HG03520 (cell line): ENCODE measurements around the gene ZBTB2.
"Not testable (repeated sequence)": the region's sequence is repeated elsewhere in the genome, so short reads cannot be mapped to it uniquely, and the experiment has no call there.

Experiments
- ATAC-seq: cut with Tn5 transposase; IDR thresholded peaks from one replicate; pipeline ENCODE4 v1.9.1; 2021; ENCODE audit warnings: mild to moderate bottlenecking, moderate library complexity; ENCODE audit not compliant: unreplicated experiment

ZBTB2 gene

DNA sequence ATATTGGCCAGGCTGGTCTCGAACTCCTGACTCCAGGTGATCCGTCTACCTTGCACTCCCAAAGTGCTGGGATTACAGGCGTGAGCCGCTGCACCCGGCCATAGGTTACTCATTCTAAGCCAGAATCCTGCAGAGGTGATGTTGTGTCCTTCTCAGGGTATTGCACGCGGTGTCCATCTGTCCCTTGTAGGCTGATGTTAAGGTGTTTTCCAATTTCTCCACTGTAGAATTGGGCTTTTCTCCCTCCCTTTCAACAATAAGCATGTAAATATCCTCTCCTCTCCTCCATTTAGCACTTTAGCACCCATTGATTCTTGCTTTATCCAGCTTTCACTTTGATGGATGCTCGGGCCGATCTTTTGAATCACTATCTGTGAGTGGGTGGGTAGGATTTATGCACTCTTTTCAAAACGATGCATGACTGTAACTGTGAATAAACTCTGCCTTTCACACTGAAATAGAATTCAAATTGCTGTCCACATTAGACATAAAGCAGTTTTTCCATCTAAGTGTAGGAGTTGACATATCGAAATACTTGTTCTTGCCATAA, 52.6 kb downstream of the ZBTB2 start:
- ATAC-seq = no peak

GRCh38 chr6:151335930-151336329, 55.4 kb downstream of the ZBTB2 start:
- ATAC-seq = no peak

- no peak for ATAC-seq
Observed at GRCh38 chr6:151330130-151330696, 61.1 kb downstream of the ZBTB2 start.

DNA sequence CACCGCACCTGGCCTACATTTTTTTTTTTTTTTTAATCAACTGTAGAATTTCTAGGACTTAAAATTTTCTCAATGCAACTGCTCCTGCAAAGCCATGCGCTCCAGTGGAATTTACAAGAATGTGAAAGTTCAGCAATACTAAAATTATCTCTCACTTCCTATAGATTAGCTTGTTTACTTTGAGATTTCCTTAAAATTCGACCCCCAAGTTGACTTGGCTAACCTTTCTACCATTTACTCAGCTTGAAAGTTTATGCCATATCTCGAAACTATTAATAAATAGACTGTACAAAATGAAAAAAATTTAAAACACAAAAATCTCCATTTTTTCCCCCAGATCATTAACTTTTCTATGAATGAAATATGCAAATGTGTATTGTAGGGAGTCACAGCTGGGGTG, 64.3 kb downstream of the ZBTB2 start:
- no peak for ATAC-seq

DNA sequence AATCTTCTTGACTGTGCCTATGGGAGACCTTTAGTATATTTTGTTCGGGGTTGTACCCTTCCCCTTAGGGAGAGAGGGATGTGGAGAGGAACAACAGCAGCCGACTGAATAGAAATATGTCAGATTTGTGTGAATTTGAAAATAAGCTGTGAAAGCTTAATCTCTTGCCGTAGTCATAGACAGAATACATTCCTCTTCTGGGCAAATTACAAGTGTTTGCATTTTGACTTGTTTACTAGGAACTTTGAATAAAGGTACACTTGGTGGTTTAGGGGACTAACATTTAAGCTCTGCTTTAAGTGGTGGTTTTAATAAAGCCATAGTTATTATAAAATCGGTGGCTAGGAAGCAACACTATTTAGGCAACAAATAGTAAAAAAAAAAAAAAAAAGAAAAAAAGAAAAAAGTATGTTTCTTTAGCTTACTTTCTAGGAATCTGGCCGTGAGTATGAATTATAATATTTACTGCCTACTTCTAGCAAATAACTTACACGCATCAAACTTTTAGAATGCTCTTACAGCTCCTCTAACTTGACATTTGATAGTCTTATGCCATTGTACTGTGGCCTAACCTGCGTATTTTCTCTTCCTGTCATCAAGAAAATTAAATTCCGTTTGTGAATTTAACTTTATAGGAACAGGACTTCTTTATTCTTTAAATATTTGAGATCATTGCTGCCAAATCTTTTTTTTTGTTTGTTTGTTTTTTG, 65.1 kb downstream of the ZBTB2 start:
- no peak for ATAC-seq

DNA sequence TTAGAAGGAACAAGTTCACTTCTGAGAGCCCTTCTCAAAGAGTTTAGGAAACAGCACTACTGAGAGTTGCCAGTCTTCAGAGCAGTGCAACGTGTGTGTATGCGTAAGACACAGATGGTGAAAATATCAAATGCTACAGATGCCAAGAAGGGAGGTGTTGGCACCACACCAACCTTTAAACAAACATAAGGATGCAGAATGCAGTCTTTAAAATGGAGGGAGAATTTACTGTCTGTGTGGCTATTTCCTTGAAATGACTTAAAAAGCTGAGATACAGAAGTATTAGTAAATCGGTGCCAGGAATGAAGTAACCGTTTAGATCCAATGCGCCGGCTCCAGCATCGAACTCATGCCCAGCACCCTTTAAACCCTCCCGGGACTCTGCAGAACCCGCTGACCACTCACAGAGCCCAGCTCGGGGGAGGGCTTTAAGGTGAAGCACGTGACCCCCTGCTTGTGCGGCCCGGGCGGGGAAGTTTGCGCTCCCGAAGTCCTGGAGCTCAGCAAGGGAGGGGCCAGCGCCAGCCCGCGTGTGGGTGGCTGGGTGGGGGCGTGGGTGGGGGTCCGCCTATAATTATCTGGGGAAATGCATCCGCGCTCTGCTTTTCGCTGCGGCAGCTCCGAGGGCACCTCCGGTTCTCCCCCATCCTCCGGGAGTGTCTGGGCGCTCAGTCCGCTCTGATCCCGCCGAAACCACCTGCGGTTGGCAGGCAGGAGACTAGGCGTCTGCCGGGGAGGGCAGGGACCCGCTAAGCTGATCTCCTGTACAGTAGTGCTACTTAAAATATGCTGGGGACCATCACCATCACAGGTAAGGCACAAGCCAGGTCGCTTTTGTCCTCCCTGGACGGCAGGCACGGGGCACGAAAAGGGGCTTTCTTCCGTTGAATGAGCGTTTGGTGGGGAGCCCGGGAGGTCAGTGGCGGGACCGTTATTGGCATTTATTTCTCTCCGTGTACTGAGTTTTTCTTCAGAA, 66.0 kb downstream of the ZBTB2 start:
- ATAC-seq = no peak

DNA sequence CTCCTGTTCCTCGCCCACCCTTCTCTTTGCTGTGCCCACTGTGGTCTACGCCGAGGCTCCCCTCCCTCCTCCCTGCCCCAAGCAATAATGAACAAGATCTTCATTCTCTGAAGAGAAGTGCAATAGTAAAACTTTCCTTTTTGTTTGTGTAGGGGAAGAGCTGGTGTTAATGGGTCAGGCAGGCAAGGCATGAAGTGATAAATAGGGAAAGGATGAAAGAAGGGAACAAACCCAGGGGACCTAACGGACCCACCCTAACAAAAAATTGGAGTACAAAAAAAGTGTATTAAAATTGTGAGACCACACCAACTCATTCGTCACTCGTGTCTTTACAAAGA, 66.9 kb downstream of the ZBTB2 start:
- ATAC-seq = no peak

DNA sequence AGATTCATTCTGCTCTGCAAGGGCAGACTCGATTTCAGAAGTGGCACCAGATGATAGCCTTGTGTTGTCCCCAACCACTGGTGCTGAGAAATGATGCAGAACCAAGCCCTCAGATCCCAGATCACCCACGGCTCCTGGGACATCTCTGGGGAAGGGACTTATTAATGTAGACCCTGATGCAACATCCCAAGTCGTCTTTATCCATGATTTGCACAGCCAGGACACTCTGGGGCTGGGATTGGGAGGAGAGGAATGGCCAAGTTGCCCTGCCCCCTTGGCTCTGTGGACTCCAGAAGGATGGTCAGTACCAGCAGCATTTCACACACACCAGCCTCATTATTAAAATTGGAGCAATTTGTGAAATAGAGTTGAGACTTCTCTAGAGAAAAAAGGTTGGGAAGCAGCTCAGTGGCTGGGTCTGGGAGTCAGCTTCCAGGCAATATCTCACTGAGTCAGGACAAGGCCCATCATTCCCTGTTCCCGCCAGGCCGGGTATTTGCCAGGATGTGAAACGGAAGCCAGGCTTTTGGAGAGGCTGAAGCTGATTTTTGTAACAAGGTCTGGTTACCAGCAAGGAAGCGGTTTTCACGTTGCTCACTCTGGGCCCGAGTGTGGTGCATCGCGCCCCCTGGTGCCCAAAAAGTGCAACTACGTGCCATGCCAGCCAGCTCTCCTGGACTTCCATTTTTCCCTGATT, 67.4 kb downstream of the ZBTB2 start:
- peak; percentile 69 for ATAC-seq

GRCh38 chr6:151322570-151322969, 68.8 kb downstream of the ZBTB2 start:
- ATAC-seq = no peak

GRCh38 chr6:151321438-151321837, 69.9 kb downstream of the ZBTB2 start:
- no peak for ATAC-seq

GRCh38 chr6:151320140-151320539, 71.2 kb downstream of the ZBTB2 start:
- ATAC-seq = no peak

DNA sequence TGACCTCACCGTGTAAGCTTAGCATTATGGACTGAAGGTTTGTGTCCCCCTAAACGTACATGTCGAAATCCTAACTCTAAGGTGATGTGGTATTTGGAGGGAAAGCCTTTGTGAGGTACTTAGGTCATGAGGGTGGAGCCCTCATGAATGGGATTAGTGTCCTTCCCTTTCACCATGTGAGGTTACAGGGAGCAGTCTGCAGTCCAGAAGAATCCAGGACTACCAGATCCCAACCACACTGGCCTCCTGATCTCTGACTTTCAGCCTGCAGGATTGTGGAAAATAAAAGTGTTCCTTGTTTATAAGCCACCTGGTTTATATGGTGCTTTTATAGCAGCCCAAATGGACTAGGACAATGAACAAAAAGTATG, 73.4 kb downstream of the ZBTB2 start:
- ATAC-seq = no peak

DNA sequence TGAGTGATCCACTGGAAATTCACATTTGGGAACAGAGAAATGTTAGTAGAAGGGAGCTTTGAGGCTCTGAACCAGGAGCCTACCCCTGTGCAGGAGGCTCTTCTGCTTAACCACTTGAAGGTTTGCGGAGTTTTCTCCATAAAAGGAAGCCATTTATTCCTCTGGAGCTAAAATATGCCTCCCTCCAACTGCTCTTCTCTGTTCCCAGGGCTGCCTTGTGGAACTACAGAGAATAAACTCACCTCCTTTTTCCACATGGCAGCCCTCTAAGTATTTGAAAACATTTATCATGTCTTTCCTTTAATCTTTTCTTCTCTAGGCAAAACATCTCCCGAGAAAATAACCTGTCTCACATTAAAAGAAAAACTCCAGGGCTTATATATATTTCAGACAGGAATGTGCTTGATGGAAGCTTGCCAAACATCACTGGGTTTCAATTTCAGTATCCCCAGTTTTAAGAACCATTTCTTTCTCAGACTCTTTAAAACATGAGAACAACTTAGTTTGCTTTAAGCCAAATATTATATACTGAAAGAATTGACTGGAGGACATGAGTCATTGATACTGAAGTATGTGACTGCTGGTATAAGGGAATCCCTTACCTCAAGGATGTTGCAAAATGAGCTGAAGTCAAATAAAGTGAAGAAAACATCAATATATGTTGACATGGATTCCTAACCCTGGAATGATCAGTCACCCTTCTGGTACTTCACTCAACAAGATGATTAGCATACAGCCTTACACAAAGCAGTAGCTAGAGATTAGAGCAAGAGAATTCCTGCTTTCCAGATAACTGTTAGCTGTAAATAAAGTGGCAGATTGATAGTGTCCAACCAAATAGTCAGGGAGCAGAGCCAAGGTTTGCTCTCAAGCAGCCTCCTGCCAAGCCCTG, 74.0 kb downstream of the ZBTB2 start:
- ATAC-seq = no peak

DNA sequence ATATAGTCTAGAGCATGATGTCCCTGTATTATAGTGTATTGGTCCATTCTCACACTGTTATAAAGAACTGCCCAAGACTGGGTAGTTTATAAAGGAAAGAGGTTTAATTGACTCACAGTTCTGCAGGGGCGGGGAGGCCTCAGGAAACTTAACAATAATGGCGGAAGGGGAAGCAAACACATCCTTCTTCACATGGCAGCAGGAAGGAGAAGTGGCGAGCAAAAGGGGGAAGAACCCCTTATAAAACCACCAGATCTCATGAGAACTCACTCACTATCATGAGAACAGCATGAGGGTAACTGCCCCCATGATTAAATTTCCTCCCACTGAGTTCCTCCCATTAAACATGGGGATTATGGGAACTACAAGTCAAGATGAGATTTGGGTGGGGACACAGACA, 75.7 kb downstream of the ZBTB2 start:
- not testable (repeated sequence) for ATAC-seq
